AG04450 (cell line): Measurements from ENCODE around the gene FCHSD2. TPM values are rescaled to one million over a fixed set of nuclear protein-coding genes. Genes with fewer than 3 reads are reported as not detected.

Source experiments
- CTCF ChIA-PET: fragments of 300-600, 350-600 bp; formaldehyde crosslinking; extraction: SDS; loops from one replicate; lab custom pipeline; 2022; ENCODE audit warnings: antibody characterized with exemption, inconsistent platforms; lab: Charles Lee
- POLR2A ChIA-PET: fragments of 350-600 bp; formaldehyde crosslinking; extraction: SDS; loops from one replicate; lab custom pipeline; 2021; ENCODE audit warnings: antibody characterized with exemption, inconsistent platforms; lab: Yijun Ruan, JAX
- DNase-seq: peaks from one replicate; pipeline ENCODE4 v3.0.0-alpha.2; 2011; ENCODE audit warnings: low read depth, low spot score
- H3K27ac ChIP-seq: one replicate; pipeline ENCODE4 v1.5.1; 2012; ENCODE audit warnings: low read depth, low read length, control low read depth
- H3K27me3 ChIP-seq: one replicate; pipeline ENCODE4 v1.6.0; 2012; ENCODE audit warnings: low read length; ENCODE audit not compliant: control insufficient read depth, insufficient read depth
- H3K4me3 ChIP-seq: 2 replicates; pipeline ENCODE4 v1.5.1; 2011; ENCODE audit warnings: mild to moderate bottlenecking, low read depth, low read length, control low read depth
- H3K9me3 ChIP-seq: 2 replicates; pipeline ENCODE4 v1.5.1; 2012; ENCODE audit warnings: low read length; ENCODE audit not compliant: control insufficient read depth, insufficient read depth
- CTCF ChIP-seq: IDR thresholded peaks from 2 replicates; pipeline ENCODE4 v1.5.1; 2011; ENCODE audit warnings: low read depth, low read length, control low read depth, inconsistent platforms
- polyA plus RNA-seq: library from polyadenylated mRNA; depleted of rRNA; stranded (reverse); fragments of >200 nt; gene quantifications from 2 replicates; pipeline ENCODE4 v1.2.3, GENCODE V29; 2011

The FCHSD2 gene
- polyA plus RNA-seq, 1 experiment: 24.7 TPM

GRCh38 chr11:73177380-73177777 lies 35.3 kb upstream of the FCHSD2 start:
- POLR2A ChIA-PET: interaction anchor here (0.9 to 1.4 kb wide), 2 partner anchors 20 to 35 kb away, joined by 3 to 7 read pairs; partner anchors contain the start of gene FCHSD2
- TF ChIP-seq CTCF: no peak
- CTCF ChIA-PET: interaction anchor here (0.5 to 6.4 kb wide), 31 partner anchors 8 to 579 kb away, joined by 3 to 153 read pairs (median 6); partner anchors contain the start of genes FCHSD2 and STARD10

GRCh38 chr11:73176874-73177155 lies 34.7 kb upstream of the FCHSD2 start:
- peaks cover 6% of the 10 kb centered on the region for H3K27me3 ChIP-seq
- no peak for DNase-seq
- CTCF ChIA-PET: interaction anchor here (0.6 to 6.4 kb wide), 13 partner anchors 17 to 452 kb away, joined by 3 to 153 read pairs (median 10); partner anchors contain the start of genes FCHSD2 and STARD10
- H3K27ac ChIP-seq: no peak overlapping the region
- TF ChIP-seq CTCF: no peak
- H3K4me3 ChIP-seq: no peak overlapping the region
- POLR2A ChIA-PET: interaction anchor here (0.9 kb wide), 1 partner anchor 19 kb away, joined by 3 read pairs; no protein-coding TSS in a partner anchor
- H3K9me3 ChIP-seq: no peaks in the 10 kb centered on the region

More at GRCh38 chr11:73177380-73177777, 35.3 kb upstream of the FCHSD2 start:
- no peaks in the 10 kb centered on the region for H3K9me3 ChIP-seq
- no peak overlapping the region for H3K4me3 ChIP-seq
- H3K27ac ChIP-seq: no peak overlapping the region
- no peak for DNase-seq
- H3K27me3 ChIP-seq: peaks cover 6% of the 10 kb centered on the region

GRCh38 chr11:73176145-73176873 lies 34.2 kb upstream of the FCHSD2 start:
- Histone ChIP-seq H3K27me3 (peaks cover 6% of the 10 kb centered on the region), H3K27ac (no peak overlapping the region), H3K9me3 (no peaks in the 10 kb centered on the region), H3K4me3 (no peak overlapping the region)
- DNase-seq: no peak
- no peak for TF ChIP-seq CTCF
- POLR2A ChIA-PET: no interaction called here
- CTCF ChIA-PET: interaction anchor here (0.6 to 6.4 kb wide), 10 partner anchors 18 to 473 kb away, joined by 3 to 153 read pairs (median 10); partner anchors contain the start of gene FCHSD2

- CTCF ChIA-PET: interaction anchor here (0.6 to 6.4 kb wide), 6 partner anchors 18 to 472 kb away, joined by 3 to 153 read pairs (median 7); partner anchors contain the start of gene FCHSD2
- no peak overlapping the region for H3K27ac ChIP-seq
- no peaks in the 10 kb centered on the region for H3K9me3 ChIP-seq
- no peak for TF ChIP-seq CTCF
- H3K27me3 ChIP-seq: peaks cover 6% of the 10 kb centered on the region
- no peak overlapping the region for H3K4me3 ChIP-seq
- POLR2A ChIA-PET: no interaction called here
- DNase-seq: no peak
Measured at GRCh38 chr11:73175551-73176144, 33.5 kb upstream of the FCHSD2 start.

- H3K27me3 ChIP-seq: peaks cover 6% of the 10 kb centered on the region
- CTCF ChIA-PET: no interaction called here
- POLR2A ChIA-PET: no interaction called here
- no peaks in the 10 kb centered on the region for H3K9me3 ChIP-seq
- no peak for DNase-seq
- no peak overlapping the region for H3K27ac ChIP-seq
- no peak overlapping the region for H3K4me3 ChIP-seq
- no peak for TF ChIP-seq CTCF
Measured at GRCh38 chr11:73174495-73174791, 32.3 kb upstream of the FCHSD2 start.
